ENCODE measurements around the gene GPHB5. TPM values are rescaled to one million over a fixed set of nuclear protein-coding genes. Genes with fewer than 3 reads are reported as not detected.
"Not testable (repeated sequence)": the region's sequence is repeated elsewhere in the genome, so short reads cannot be mapped to it uniquely, and the experiment has no call there.

The GPHB5 gene
- total RNA-seq, 1 experiment from 2014 or later, result not detected

- CTCF ChIA-PET, result no interaction called here
- BruUV-seq (replicated peaks), result no TSS peak
- H3K4me1 Mint-ChIP-seq (ENCODE audit: low read depth, unreplicated experiment), result no peaks in the 10 kb centered on the region
- no peaks in the 10 kb centered on the region for H3K9me3 Mint-ChIP-seq (ENCODE audit: low read depth, unreplicated experiment)
- TF ChIP-seq CTCF (IDR thresholded peaks at IDR 0.05; ENCODE audit: unreplicated experiment), result no peak
- H3K36me3 Mint-ChIP-seq (ENCODE audit: insufficient read depth, unreplicated experiment), result no peaks in the 10 kb centered on the region
- intact Hi-C loops (cut with micrococcal nuclease; ENCODE audit: unreplicated experiment), result no loop called here
- no peaks in the 10 kb centered on the region for H3K27me3 Mint-ChIP-seq (ENCODE audit: unreplicated experiment)
- no peak overlapping the region for H3K4me3 Mint-ChIP-seq (ENCODE audit: low read depth, unreplicated experiment)
- no peak overlapping the region for H3K27ac Mint-ChIP-seq (ENCODE audit: unreplicated experiment)
- no peak for DNase-seq
Observed at GRCh38 chr14:63286071-63286470, 32.7 kb downstream of the GPHB5 start.

GRCh38 chr14:63283884-63284248, 34.9 kb downstream of the GPHB5 start:
- Mint-ChIP-seq H3K36me3 (ENCODE audit: insufficient read depth, unreplicated experiment) (no peaks in the 10 kb centered on the region), H3K27me3 (ENCODE audit: unreplicated experiment) (no peaks in the 10 kb centered on the region), H3K4me1 (ENCODE audit: low read depth, unreplicated experiment) (no peaks in the 10 kb centered on the region), H3K9me3 (ENCODE audit: low read depth, unreplicated experiment) (no peaks in the 10 kb centered on the region), H3K27ac (ENCODE audit: unreplicated experiment) (no peak overlapping the region), H3K4me3 (ENCODE audit: low read depth, unreplicated experiment) (no peak overlapping the region)
- no TSS peak for BruUV-seq (replicated peaks)
- no peak for DNase-seq
- TF ChIP-seq CTCF (IDR thresholded peaks at IDR 0.05; ENCODE audit: unreplicated experiment), result no peak
- intact Hi-C loops (cut with micrococcal nuclease; ENCODE audit: unreplicated experiment), result no loop called here
- CTCF ChIA-PET, result no interaction called here

GRCh38 chr14:63282997-63283883, 35.5 kb downstream of the GPHB5 start:
- no peaks in the 10 kb centered on the region for H3K36me3 Mint-ChIP-seq (ENCODE audit: insufficient read depth, unreplicated experiment)
- intact Hi-C loops (cut with micrococcal nuclease; ENCODE audit: unreplicated experiment), result no loop called here
- no peaks in the 10 kb centered on the region for H3K4me1 Mint-ChIP-seq (ENCODE audit: low read depth, unreplicated experiment)
- no peak for DNase-seq
- H3K27ac Mint-ChIP-seq (ENCODE audit: unreplicated experiment), result no peak overlapping the region
- H3K27me3 Mint-ChIP-seq (ENCODE audit: unreplicated experiment), result no peaks in the 10 kb centered on the region
- H3K9me3 Mint-ChIP-seq (ENCODE audit: low read depth, unreplicated experiment), result no peaks in the 10 kb centered on the region
- no peak overlapping the region for H3K4me3 Mint-ChIP-seq (ENCODE audit: low read depth, unreplicated experiment)
- TF ChIP-seq CTCF (IDR thresholded peaks at IDR 0.05; ENCODE audit: unreplicated experiment), result no peak
- CTCF ChIA-PET, result interaction anchor here (0.5 kb wide), 1 partner anchor 10 kb away, joined by 3 read pairs; no protein-coding TSS in a partner anchor
- BruUV-seq (replicated peaks), result no TSS peak

- H3K27ac Mint-ChIP-seq (ENCODE audit: unreplicated experiment); H3K4me3 Mint-ChIP-seq (ENCODE audit: low read depth, unreplicated experiment); BruUV-seq (replicated peaks); H3K36me3 Mint-ChIP-seq (ENCODE audit: insufficient read depth, unreplicated experiment); DNase-seq; H3K9me3 Mint-ChIP-seq (ENCODE audit: low read depth, unreplicated experiment); H3K27me3 Mint-ChIP-seq (ENCODE audit: unreplicated experiment); H3K4me1 Mint-ChIP-seq (ENCODE audit: low read depth, unreplicated experiment): not testable (repeated sequence)
- CTCF ChIA-PET, result interaction anchor here (0.6 to 1.0 kb wide), 2 partner anchors 24 to 105 kb away, joined by 3 to 4 read pairs; no protein-coding TSS in a partner anchor
- intact Hi-C loops (cut with micrococcal nuclease; ENCODE audit: unreplicated experiment), result loop anchor here (5.0 kb wide), 1 partner anchor 238 kb away; no protein-coding TSS in a partner anchor
Observed at GRCh38 chr14:63279933-63280332, 38.8 kb downstream of the GPHB5 start.

All from Calu3 (cell line).